ENCODE data around the gene MICAL3. TPM values are rescaled to one million over a fixed set of nuclear protein-coding genes. Genes with fewer than 3 reads are reported as not detected.

The MICAL3 gene
- total and polyA plus RNA-seq, 9 of the 15 experiments (the other 6 are each of a cell fraction or from before 2014, with no cell fraction given) = 0.53 to 32.1 (median 12.3) TPM

- TF ChIP-seq HMGXB4 (CRISPR knock-in tag; IDR thresholded peaks at IDR 0.05) = no peak
- TF ChIP-seq ZC3H8 (IDR thresholded peaks at IDR 0.05) = no peak
- TF ChIP-seq NFE2 (IDR thresholded peaks at IDR 0.05; ENCODE audit: low read depth) = no peak; the same call in 1 of the 2 replicates
- no peak for TF ChIP-seq PCBP1 (IDR thresholded peaks at IDR 0.05; ENCODE audit: low read depth, low read length, poor library complexity, severe bottlenecking)
- TF ChIP-seq NFXL1 (CRISPR knock-in tag; IDR thresholded peaks at IDR 0.05) = no peak
- TF ChIP-seq ZSCAN32 (CRISPR knock-in tag; IDR thresholded peaks at IDR 0.05) = no peak
- TF ChIP-seq HNRNPK (IDR thresholded peaks at IDR 0.05; ENCODE audit: low read depth, low read length, poor library complexity, severe bottlenecking) = no peak
- TF ChIP-seq ADNP (tag; IDR thresholded peaks at IDR 0.05) = no peak
- no peak for TF ChIP-seq HLTF (IDR thresholded peaks at IDR 0.05)
- no peak for TF ChIP-seq ZNF445 (CRISPR knock-in tag; IDR thresholded peaks at IDR 0.05; ENCODE audit: low read depth)
- no peak for TF ChIP-seq E2F3 (CRISPR knock-in tag; IDR thresholded peaks at IDR 0.05)
- no peak for TF ChIP-seq MCM2 (IDR thresholded peaks at IDR 0.05; ENCODE audit: low read depth)
- TF ChIP-seq NFIC (IDR thresholded peaks at IDR 0.05) = no peak
- TF ChIP-seq RAD51 (IDR thresholded peaks at IDR 0.05; ENCODE audit: borderline replicate concordance, low read depth) = peak; percentile 21; the same call in 1 of the 2 replicates
- TF ChIP-seq ZKSCAN1 (IDR thresholded peaks at IDR 0.05; ENCODE audit: low read depth, low read length) = no peak
- no peak for TF ChIP-seq FOXM1 (IDR thresholded peaks at IDR 0.05; ENCODE audit: low read depth)
- TF ChIP-seq FOXM1 (CRISPR knock-in tag; IDR thresholded peaks at IDR 0.05; ENCODE audit: low read depth) = no peak
- no peak for TF ChIP-seq ZNF282 (CRISPR knock-in tag; IDR thresholded peaks at IDR 0.05)
- TF ChIP-seq CAMTA2 (CRISPR knock-in tag; conservative IDR thresholded peaks at IDR 0.05) = no peak
- TF ChIP-seq MLLT1 (IDR thresholded peaks at IDR 0.05) = no peak
- TF ChIP-seq GATA2 (CRISPR knock-in tag; IDR thresholded peaks at IDR 0.05) = no peak
- no peak for TF ChIP-seq EGR1 (conservative IDR thresholded peaks at IDR 0.05)
- TF ChIP-seq GATAD2B (IDR thresholded peaks at IDR 0.05; ENCODE audit: borderline replicate concordance) = no peak
- TF ChIP-seq HDAC3 (IDR thresholded peaks at IDR 0.05; ENCODE audit: borderline replicate concordance, partially characterized antibody) = no peak
- TF ChIP-seq ZC3H11A (IDR thresholded peaks at IDR 0.05; ENCODE audit: low read depth, low read length) = no peak
- TF ChIP-seq ETV5 (CRISPR knock-in tag; IDR thresholded peaks at IDR 0.05; ENCODE audit: low read depth) = peak; percentile 40; the same call in 1 of the 2 replicates
- no peak; the same call in 1 of the 2 replicates for TF ChIP-seq CBFA2T3 (IDR thresholded peaks at IDR 0.05)
Observed at GRCh38 chr22:17788528-17789378, 235.6 kb downstream of the MICAL3 start (continued).

Measured in K562 (cell line).